HCT116 (cell line): ENCODE data around the gene LYPD6. TPM values are rescaled to one million over a fixed set of nuclear protein-coding genes. Genes with fewer than 3 reads are reported as not detected.

Experiments
- ATAC-seq: fragments of 200-7000 bp; cut with Tn5 transposase; 2 replicates; pipeline ENCODE4 v1.9.1; 2020; ENCODE audit warnings: mild to moderate bottlenecking, moderate library complexity
- BruUV-seq: library from RNA; stranded (reverse); fragments of 400-500 nt; replicated peaks from 2 replicates; lab custom pipeline; 2021; lab: Mats Ljungman, UMichigan
- CTCF ChIA-PET: fragments of 300-600 bp; sonication (Branson Sonifier 250); formaldehyde crosslinking; loops from one replicate; lab custom pipeline; 2021; ENCODE audit warnings: antibody characterized with exemption; lab: Charles Lee
- POLR2A ChIA-PET: fragments of 300-600, 350-600 bp; sonication (Branson Sonifier 250); formaldehyde crosslinking; loops from one replicate; lab custom pipeline; 2021; ENCODE audit warnings: antibody characterized with exemption; lab: Charles Lee
- RAD21 ChIA-PET, 2 experiments: fragments of 300-600 bp; sonication (Branson Sonifier 250); formaldehyde crosslinking; loops; one replicate each; lab custom pipeline; 2023; ENCODE audit warnings: low total read pairs in 2 of 2; ENCODE audit not compliant: uncharacterized antibody in 2 of 2, unreplicated experiment in 2 of 2, low non-redundant PET in 1 of 2; lab: Charles Lee
- DNase-seq: peaks from one replicate; pipeline ENCODE4 v3.0.0-alpha.2; 2010; ENCODE audit warnings: low read depth, low spot score
- H2AFZ ChIP-seq: fragments of 200-600 bp; shearing (Covaris generic), sonication (generic); 2 replicates; pipeline ENCODE4 v1.6.1; 2017; ENCODE audit warnings: low read depth, mixed run types, mixed read lengths, antibody characterized with exemption, low read length; ENCODE audit not compliant: poor library complexity, severe bottlenecking
- H3K27ac ChIP-seq: 2 replicates; pipeline ENCODE4 v1.5.1; 2012; ENCODE audit warnings: low read depth, low read length
- H3K27me3 ChIP-seq: fragments of 200-600 bp; sonication (generic); 2 replicates; pipeline ENCODE4 v1.6.1; 2016; ENCODE audit warnings: mixed run types, low read length, mixed read lengths; ENCODE audit not compliant: insufficient read depth
- H3K36me3 ChIP-seq, 2 experiments: fragments of 200-500 bp in 1 of 2; fragments of 200-600 bp in 1 of 2; sonication (Bioruptor generic) in 1 of 2; sonication (generic) in 1 of 2; 2 replicates each; pipeline versions ENCODE4 v1.5.1 to v1.6.1; 2014 to 2016; ENCODE audit warnings: low read length in 2 of 2, inconsistent platforms in 1 of 2, mixed read lengths in 1 of 2, mixed run types in 1 of 2; ENCODE audit not compliant: insufficient read depth in 2 of 2, control insufficient read depth in 1 of 2
- H3K4me1 ChIP-seq, 2 experiments: fragments of 200-600 bp in 1 of 2; sonication (generic) in 1 of 2; 2 replicates each; pipeline versions ENCODE4 v1.5.1 to v1.6.1; 2012 to 2017; ENCODE audit warnings: low read length in 2 of 2, inconsistent platforms in 1 of 2, mild to moderate bottlenecking in 1 of 2, mixed read lengths in 1 of 2, mixed run types in 1 of 2, moderate library complexity in 1 of 2; ENCODE audit not compliant: insufficient read depth in 2 of 2, control insufficient read depth in 1 of 2
- H3K4me2 ChIP-seq: fragments of 200-600 bp; sonication (generic); 2 replicates; pipeline ENCODE4 v1.6.1; 2017; ENCODE audit warnings: mixed run types, low read length, mixed read lengths
- H3K4me3 ChIP-seq, 2 experiments: fragments of 200-600 bp in 1 of 2; sonication (generic) in 1 of 2; replicated peaks in 1 of 2; 2 replicates each; pipeline ENCODE4 v1.5.1; 2011 to 2016; ENCODE audit warnings: low read length in 2 of 2, control low read depth in 1 of 2, low read depth in 1 of 2, mild to moderate bottlenecking in 1 of 2, mixed read lengths in 1 of 2, mixed run types in 1 of 2
- H3K79me2 ChIP-seq: fragments of 200-600 bp; sonication (generic); 2 replicates; pipeline ENCODE4 v1.6.1; 2017; ENCODE audit warnings: mild to moderate bottlenecking, mixed run types, low read length, moderate library complexity, mixed read lengths; ENCODE audit not compliant: insufficient read depth
- H3K9ac ChIP-seq: fragments of 200-600 bp; sonication (generic); 2 replicates; pipeline ENCODE4 v1.6.1; 2016; ENCODE audit warnings: low read length, mixed read lengths
- H3K9me2 ChIP-seq: fragments of 200-600 bp; sonication (generic), shearing (Covaris generic); 2 replicates; pipeline ENCODE4 v1.6.1; 2017; ENCODE audit warnings: mixed run types, mild to moderate bottlenecking, moderate library complexity; ENCODE audit not compliant: insufficient read depth
- H3K9me3 ChIP-seq, 2 experiments: fragments of 200-500 bp in 1 of 2; fragments of 200-600 bp in 1 of 2; sonication (Bioruptor generic) in 1 of 2; sonication (generic) in 1 of 2; 2 replicates each; pipeline ENCODE4 v1.6.1; 2014 to 2017; ENCODE audit warnings: low read length in 2 of 2, mixed read lengths in 2 of 2, inconsistent platforms in 1 of 2, low read depth in 1 of 2, mild to moderate bottlenecking in 1 of 2, mixed run types in 1 of 2, moderate library complexity in 1 of 2; ENCODE audit not compliant: control insufficient read depth in 1 of 2, insufficient read depth in 1 of 2
- H4K20me1 ChIP-seq: fragments of 200-600 bp; sonication (generic), shearing (Covaris generic); 2 replicates; pipeline ENCODE4 v1.6.1; 2017; ENCODE audit warnings: mixed run types, mild to moderate bottlenecking, moderate library complexity; ENCODE audit not compliant: insufficient read depth
- CBX3 ChIP-seq: IDR thresholded peaks from 2 replicates; pipeline ENCODE4 v1.6.1; 2012; ENCODE audit warnings: low read depth
- CTCF ChIP-seq, 3 experiments: fragments of 200-600 bp in 1 of 3; sonication (generic) in 1 of 3; IDR thresholded peaks in 2 of 3; conservative IDR thresholded peaks in 1 of 3; 2 replicates each; pipeline ENCODE4 v1.5.1; 2012 to 2017; ENCODE audit warnings: low read depth in 2 of 3, low read length in 2 of 3, antibody characterized with exemption in 1 of 3, borderline replicate concordance in 1 of 3, control low read depth in 1 of 3, mild to moderate bottlenecking in 1 of 3, mixed read lengths in 1 of 3, mixed run types in 1 of 3, moderate library complexity in 1 of 3; ENCODE audit not compliant: insufficient read depth in 1 of 3
- EGR1 ChIP-seq: IDR thresholded peaks from 2 replicates; pipeline ENCODE4 v1.6.1; 2012; ENCODE audit warnings: low read depth
- ELF1 ChIP-seq: IDR thresholded peaks from 2 replicates; pipeline ENCODE4 v1.6.1; 2012; ENCODE audit warnings: low read depth, borderline replicate concordance
- EZH2 ChIP-seq: fragments of 200-600 bp; sonication (generic); IDR thresholded peaks from 2 replicates; pipeline ENCODE4 v1.6.1; 2017; ENCODE audit warnings: antibody characterized with exemption, mixed run types
- EZH2phosphoT487 ChIP-seq: fragments of 200-600 bp; IDR thresholded peaks from 2 replicates; pipeline ENCODE4 v1.6.1; 2018; ENCODE audit warnings: antibody characterized with exemption, borderline replicate concordance
- JUND ChIP-seq: IDR thresholded peaks from 2 replicates; pipeline ENCODE4 v1.6.1; 2012
- MAX ChIP-seq: IDR thresholded peaks from 2 replicates; pipeline ENCODE4 v1.6.1; 2012
- POLR2A ChIP-seq: IDR thresholded peaks from 2 replicates; pipeline ENCODE4 v1.7.0; 2011; ENCODE audit warnings: borderline replicate concordance; ENCODE audit not compliant: insufficient read depth, insufficient read length; ENCODE audit errors: extremely low read depth
- POLR2AphosphoS5 ChIP-seq: IDR thresholded peaks from 2 replicates; pipeline ENCODE4 v1.6.1; 2011; ENCODE audit warnings: mild to moderate bottlenecking, low read depth, low read length, moderate library complexity
- RAD21 ChIP-seq: IDR thresholded peaks from 2 replicates; pipeline ENCODE4 v1.6.1; 2012; ENCODE audit warnings: low read depth, mild to moderate bottlenecking
- SP1 ChIP-seq: IDR thresholded peaks from 2 replicates; pipeline ENCODE4 v1.6.1; 2012; ENCODE audit warnings: low read depth
- SRF ChIP-seq: IDR thresholded peaks from 2 replicates; pipeline ENCODE4 v1.6.1; 2012; ENCODE audit warnings: low read depth
- YY1 ChIP-seq: IDR thresholded peaks from 2 replicates; pipeline ENCODE4 v1.6.1; 2011; ENCODE audit warnings: low read length, low read depth, moderate library complexity, mild to moderate bottlenecking; ENCODE audit not compliant: insufficient replicate concordance; ENCODE audit errors: extremely low read depth
- ZFX ChIP-seq: fragments of 450-650 bp; IDR thresholded peaks from 2 replicates; pipeline ENCODE4 v1.6.1; 2017
- intact Hi-C: fragments of 100-400 bp; cut with micrococcal nuclease; formaldehyde crosslinking; loops from 2 replicates; pipeline ENCODE4 v1.10.0; 2022
- total RNA-seq: library from RNA; stranded (reverse); gene quantifications from one replicate; pipeline ENCODE4 v1.2.1, GENCODE V29; 2021; ENCODE audit not compliant: unreplicated experiment

LYPD6 gene
- total RNA-seq, 1 experiment from 2014 or later: 3.0 TPM

- TF ChIP-seq CTCF (IDR thresholded peaks at IDR 0.05 in 2 of 3, conservative IDR thresholded peaks at IDR 0.05 in 1 of 3; ENCODE audit: borderline replicate concordance in 1 of 3, insufficient read depth in 1 of 3, low read depth in 2 of 3, low read length in 2 of 3): no peak
- TF ChIP-seq, all 23 proteins: peak for 0
Observed at GRCh38 chr2:149357058-149357457, 26.7 kb downstream of the LYPD6 start (continued).

GRCh38 chr2:149360106-149360505 is 29.7 kb downstream of the LYPD6 start:
- RAD21 ChIA-PET: no interaction called here
- H3K36me3 ChIP-seq: no peaks in the 10 kb centered on the region
- no peaks in the 10 kb centered on the region for H3K79me2 ChIP-seq
- H3K27me3 ChIP-seq: no peaks in the 10 kb centered on the region
- no TSS peak for BruUV-seq
- no peak overlapping the region for H3K9ac ChIP-seq
- no peaks in the 10 kb centered on the region for H4K20me1 ChIP-seq
- H2AFZ ChIP-seq: no peak overlapping the region
- POLR2A ChIA-PET: no interaction called here
- CTCF ChIA-PET: no interaction called here
- DNase-seq: no peak
- no peak overlapping the region for H3K4me2 ChIP-seq
- no peak overlapping the region for H3K4me3 ChIP-seq
- intact Hi-C loops: no loop called here
- no peaks in the 10 kb centered on the region for H3K9me3 ChIP-seq
- H3K27ac ChIP-seq: no peak overlapping the region
- ATAC-seq: no peak
- TF ChIP-seq YY1 (no peak), EGR1 (no peak), POLR2A (no peak), POLR2AphosphoS5 (no peak)
- H3K9me2 ChIP-seq: no peaks in the 10 kb centered on the region
- no peaks in the 10 kb centered on the region for H3K4me1 ChIP-seq

GRCh38 chr2:149363958-149364357 is 33.6 kb downstream of the LYPD6 start:
- no peaks in the 10 kb centered on the region for H3K9me3 ChIP-seq
- no peak overlapping the region for H3K4me2 ChIP-seq
- no peaks in the 10 kb centered on the region for H3K27me3 ChIP-seq
- intact Hi-C loops: no loop called here
- H3K4me3 ChIP-seq: no peak overlapping the region
- POLR2A ChIA-PET: no interaction called here
- BruUV-seq: no TSS peak
- DNase-seq (no peak), ATAC-seq (no peak)
- no peak overlapping the region for H2AFZ ChIP-seq
- H3K79me2 ChIP-seq: no peaks in the 10 kb centered on the region
- H3K4me1 ChIP-seq: peaks cover 13 to 16% of the 10 kb centered on the region in 2 experiments
- H4K20me1 ChIP-seq: no peaks in the 10 kb centered on the region
- no peaks in the 10 kb centered on the region for H3K36me3 ChIP-seq
- RAD21 ChIA-PET: no interaction called here
- no peak overlapping the region for H3K27ac ChIP-seq
- CTCF ChIA-PET: no interaction called here
- no peaks in the 10 kb centered on the region for H3K9me2 ChIP-seq
- H3K9ac ChIP-seq: no peak overlapping the region
- TF ChIP-seq EZH2: no peak
- TF ChIP-seq CBX3: no peak
- no peak for TF ChIP-seq SRF
- TF ChIP-seq ELF1: no peak
- no peak for TF ChIP-seq CTCF (IDR thresholded peaks at IDR 0.05 in 2 of 3, conservative IDR thresholded peaks at IDR 0.05 in 1 of 3; ENCODE audit: borderline replicate concordance in 1 of 3, insufficient read depth in 1 of 3, low read depth in 2 of 3, low read length in 2 of 3)
- TF ChIP-seq EZH2phosphoT487: no peak
- TF ChIP-seq ZFX: no peak
- TF ChIP-seq JUND: no peak
- TF ChIP-seq RAD21: no peak
- TF ChIP-seq SP1: no peak
- no peak for TF ChIP-seq MAX
